22Rv1 (cell line): Measurements from ENCODE around the gene CDC25C.

Experiments
- ZFX ChIP-seq: fragments of 450-650 bp; IDR thresholded peaks from 2 replicates; pipeline ENCODE4 v1.6.1; 2017; ENCODE audit warnings: antibody characterized with exemption, borderline replicate concordance
- TF ChIP-seq, protein P1 (sequence below): fragments of 450-650 bp; IDR thresholded peaks from 2 replicates; pipeline ENCODE4 v1.5.1; 2017; ENCODE audit warnings: mild to moderate bottlenecking

DNA sequence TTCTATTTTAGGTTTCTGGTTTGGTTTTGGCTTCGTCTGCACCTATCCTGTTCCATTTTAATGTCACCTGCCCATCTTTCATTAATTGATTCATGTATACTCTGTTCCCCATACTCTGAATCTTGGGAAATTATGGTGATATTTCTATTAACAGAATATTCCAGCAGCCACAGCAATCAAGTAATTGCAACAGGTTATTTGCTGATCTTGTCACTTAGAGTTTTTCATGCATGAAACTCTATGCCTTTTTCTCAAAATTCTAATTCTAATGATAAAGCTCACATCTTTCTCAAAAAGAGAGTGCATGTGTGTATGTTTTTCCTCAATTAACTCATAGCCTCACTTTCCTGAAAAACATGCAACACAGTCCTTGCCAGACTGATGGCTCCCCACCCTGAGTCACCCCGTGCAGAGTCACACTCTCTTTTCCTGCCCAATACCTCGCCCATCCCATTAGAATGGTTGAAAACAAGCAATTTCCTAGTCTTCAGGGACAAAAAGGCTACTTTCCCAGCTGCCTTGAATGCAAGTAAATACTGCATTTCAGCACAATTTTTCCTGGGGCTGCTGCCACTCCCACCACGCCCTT lies 72.8 kb downstream of the CDC25C start:
- TF ChIP-seq, protein P1, sequence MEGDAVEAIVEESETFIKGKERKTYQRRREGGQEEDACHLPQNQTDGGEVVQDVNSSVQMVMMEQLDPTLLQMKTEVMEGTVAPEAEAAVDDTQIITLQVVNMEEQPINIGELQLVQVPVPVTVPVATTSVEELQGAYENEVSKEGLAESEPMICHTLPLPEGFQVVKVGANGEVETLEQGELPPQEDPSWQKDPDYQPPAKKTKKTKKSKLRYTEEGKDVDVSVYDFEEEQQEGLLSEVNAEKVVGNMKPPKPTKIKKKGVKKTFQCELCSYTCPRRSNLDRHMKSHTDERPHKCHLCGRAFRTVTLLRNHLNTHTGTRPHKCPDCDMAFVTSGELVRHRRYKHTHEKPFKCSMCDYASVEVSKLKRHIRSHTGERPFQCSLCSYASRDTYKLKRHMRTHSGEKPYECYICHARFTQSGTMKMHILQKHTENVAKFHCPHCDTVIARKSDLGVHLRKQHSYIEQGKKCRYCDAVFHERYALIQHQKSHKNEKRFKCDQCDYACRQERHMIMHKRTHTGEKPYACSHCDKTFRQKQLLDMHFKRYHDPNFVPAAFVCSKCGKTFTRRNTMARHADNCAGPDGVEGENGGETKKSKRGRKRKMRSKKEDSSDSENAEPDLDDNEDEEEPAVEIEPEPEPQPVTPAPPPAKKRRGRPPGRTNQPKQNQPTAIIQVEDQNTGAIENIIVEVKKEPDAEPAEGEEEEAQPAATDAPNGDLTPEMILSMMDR: no peak
- TF ChIP-seq ZFX: no peak
